Endodermal cell (in vitro differentiated cells): ENCODE measurements around the gene DISP3. TPM values are rescaled to one million over a fixed set of nuclear protein-coding genes. Genes with fewer than 3 reads are reported as not detected.

ENCODE experiments used
- DNase-seq: peaks from one replicate; pipeline ENCODE4 v3.0.0-alpha.2; 2017
- H3K27ac ChIP-seq: 2 replicates; pipeline ENCODE4 v1.5.1; 2013; ENCODE audit warnings: mild to moderate bottlenecking, low read depth, low read length, moderate library complexity
- H3K27me3 ChIP-seq: 2 replicates; pipeline ENCODE4 v1.6.1; 2013; ENCODE audit warnings: mild to moderate bottlenecking, low read length, moderate library complexity; ENCODE audit not compliant: insufficient read depth, control insufficient read depth, poor library complexity, severe bottlenecking
- H3K36me3 ChIP-seq: 2 replicates; pipeline ENCODE4 v1.7.0; 2013; ENCODE audit warnings: mild to moderate bottlenecking, low read length, moderate library complexity; ENCODE audit not compliant: control insufficient read depth, insufficient read depth
- H3K4me1 ChIP-seq: one replicate; pipeline ENCODE4 v1.7.0; 2013; ENCODE audit warnings: low read length; ENCODE audit not compliant: control insufficient read depth, insufficient read depth
- H3K4me3 ChIP-seq: 2 replicates; pipeline ENCODE4 v1.5.1; 2013; ENCODE audit warnings: mild to moderate bottlenecking, low read length, moderate library complexity
- H3K9ac ChIP-seq: 2 replicates; pipeline ENCODE4 v1.6.1; 2013; ENCODE audit warnings: mild to moderate bottlenecking, low read length, moderate library complexity; ENCODE audit not compliant: poor library complexity, severe bottlenecking; ENCODE audit errors: extremely low read depth
- H3K9me3 ChIP-seq: 2 replicates; pipeline ENCODE4 v1.6.1; 2013; ENCODE audit warnings: mild to moderate bottlenecking, low read length, moderate library complexity; ENCODE audit not compliant: control insufficient read depth
- H3K27ac Mint-ChIP-seq: 2 replicates; pipeline ENCODE4 v1.8.0; 2020; ENCODE audit warnings: mixed read lengths
- H3K27me3 Mint-ChIP-seq: 2 replicates; pipeline ENCODE4 v1.8.0; 2021; ENCODE audit warnings: mild to moderate bottlenecking, mixed read lengths; ENCODE audit not compliant: insufficient read depth
- H3K36me3 Mint-ChIP-seq: 2 replicates; pipeline ENCODE4 v1.8.0; 2020; ENCODE audit warnings: low read depth, mixed read lengths
- H3K4me1 Mint-ChIP-seq: 2 replicates; pipeline ENCODE4 v1.8.0; 2020; ENCODE audit warnings: mixed read lengths
- H3K4me3 Mint-ChIP-seq: 2 replicates; pipeline ENCODE4 v1.8.0; 2020; ENCODE audit warnings: mild to moderate bottlenecking, moderate library complexity, mixed read lengths
- H3K9me3 Mint-ChIP-seq: 2 replicates; pipeline ENCODE4 v1.8.0; 2020; ENCODE audit warnings: mild to moderate bottlenecking, mixed read lengths
- CTCF ChIP-seq: fragments of 200-600 bp; sonication (generic); conservative IDR thresholded peaks from 2 replicates; pipeline ENCODE4 v1.5.0; 2021; ENCODE audit warnings: antibody characterized with exemption, mild to moderate bottlenecking
- whole genome bisulfite sequencing, 2 experiments: methylation state at CpG; one replicate each; pipeline versions ENCODE4 v1.1.5 to v1.1.7; 2013; ENCODE audit warnings: missing lambda C conversion rate in 2 of 2, mixed read lengths in 1 of 2; ENCODE audit not compliant: insufficient coverage in 1 of 2, insufficient read length in 1 of 2; 5-methylcytosine and 5-hydroxymethylcytosine counted together
- total RNA-seq, 2 donors: library from RNA; stranded (reverse); fragmentation: NEBNext Ultra II Directional in 1 of 2; extraction: Animal tissue kit (Norgen Biotek cat#: 25700) in 1 of 2; gene quantifications; 2 replicates in 1 of 2; 3 replicates in 1 of 2; pipeline ENCODE4 v1.2.1, GENCODE V29; 2021

Gene DISP3
- total RNA-seq, 2 donors from 2014 or later, result 9.6 to 11.6 TPM

DNA sequence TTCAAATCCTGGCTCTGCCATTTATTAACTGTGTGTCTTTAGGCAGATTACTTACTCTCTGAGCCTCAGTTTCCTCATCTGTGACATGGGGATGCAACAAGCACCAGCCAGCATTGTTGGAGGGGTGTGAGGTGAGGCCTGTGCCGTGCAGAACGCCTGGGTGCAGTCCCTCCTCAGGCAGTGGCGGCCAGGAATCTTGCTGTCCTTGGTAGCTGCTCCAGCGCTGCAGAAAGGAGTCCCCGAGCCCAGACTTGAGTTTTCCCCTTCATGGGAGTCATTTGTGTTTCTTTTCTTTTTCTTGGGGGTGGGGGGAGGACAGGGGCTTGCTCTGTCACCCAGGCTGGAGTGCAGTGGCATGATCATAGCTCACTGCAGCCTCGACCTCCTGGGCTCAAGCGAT lies 46.6 kb downstream of the DISP3 start:
- no peaks in the 10 kb centered on the region for H3K9me3 Mint-ChIP-seq
- H3K4me1 Mint-ChIP-seq, result peaks cover 4% of the 10 kb centered on the region
- no peaks in the 10 kb centered on the region for H3K9me3 ChIP-seq
- no peak overlapping the region for H3K9ac ChIP-seq
- peaks cover 9% of the 10 kb centered on the region for H3K36me3 Mint-ChIP-seq
- no peaks in the 10 kb centered on the region for H3K36me3 ChIP-seq
- H3K27me3 Mint-ChIP-seq, result no peaks in the 10 kb centered on the region
- no peaks in the 10 kb centered on the region for H3K4me1 ChIP-seq
- no peak overlapping the region for H3K27ac ChIP-seq
- H3K4me3 Mint-ChIP-seq, result no peak overlapping the region
- 93 to 96% methylated on average over 5 to 7 of the region's 7 CpGs for WGBS, 2 experiments
- H3K27ac Mint-ChIP-seq, result no peak overlapping the region
- DNase-seq, result peak; percentile 35
- TF ChIP-seq CTCF, result no peak
- H3K4me3 ChIP-seq, result no peak overlapping the region
- H3K27me3 ChIP-seq, result no peaks in the 10 kb centered on the region

GRCh38 chr1:11526071-11526895 lies 47.3 kb downstream of the DISP3 start:
- no peak overlapping the region for H3K9ac ChIP-seq
- H3K27ac ChIP-seq, result no peak overlapping the region
- no peaks in the 10 kb centered on the region for H3K9me3 ChIP-seq
- no peak overlapping the region for H3K4me3 Mint-ChIP-seq
- peak; percentile 20 for DNase-seq
- H3K9me3 Mint-ChIP-seq, result no peaks in the 10 kb centered on the region
- 90 to 94% methylated on average over 20 to 26 of the region's 26 CpGs for WGBS, 2 experiments
- no peaks in the 10 kb centered on the region for H3K27me3 Mint-ChIP-seq
- TF ChIP-seq CTCF, result no peak
- H3K36me3 Mint-ChIP-seq, result peaks cover 6% of the 10 kb centered on the region
- no peaks in the 10 kb centered on the region for H3K4me1 ChIP-seq
- H3K27ac Mint-ChIP-seq, result no peak overlapping the region
- peaks cover 8% of the 10 kb centered on the region for H3K4me1 Mint-ChIP-seq
- no peaks in the 10 kb centered on the region for H3K27me3 ChIP-seq
- no peak overlapping the region for H3K4me3 ChIP-seq
- no peaks in the 10 kb centered on the region for H3K36me3 ChIP-seq

GRCh38 chr1:11527541-11528452 lies 48.8 kb downstream of the DISP3 start:
- 91 to 96% methylated on average over 8 to 13 of the region's 13 CpGs for WGBS, 2 experiments
- DNase-seq, result peak; percentile 18
- Mint-ChIP-seq H3K36me3 (peaks cover 6% of the 10 kb centered on the region), H3K27ac (no peak overlapping the region), H3K9me3 (no peaks in the 10 kb centered on the region), H3K4me1 (peaks cover 11% of the 10 kb centered on the region), H3K27me3 (no peaks in the 10 kb centered on the region), H3K4me3 (no peak overlapping the region)
- H3K4me1 ChIP-seq, result no peaks in the 10 kb centered on the region
- no peak for TF ChIP-seq CTCF
- no peak overlapping the region for H3K9ac ChIP-seq
- H3K27me3 ChIP-seq, result no peaks in the 10 kb centered on the region
- H3K4me3 ChIP-seq, result no peak overlapping the region
- H3K27ac ChIP-seq, result no peak overlapping the region
- H3K36me3 ChIP-seq, result no peaks in the 10 kb centered on the region
- no peaks in the 10 kb centered on the region for H3K9me3 ChIP-seq
